Endothelial cell (in vitro differentiated cells): ENCODE results near the gene NBAS. TPM values are rescaled to one million over a fixed set of nuclear protein-coding genes. Genes with fewer than 3 reads are reported as not detected.

Source experiments
- DNase-seq: peaks from one replicate; pipeline ENCODE4 v3.0.0; 2021; ENCODE audit warnings: low spot score
- H3K27ac Mint-ChIP-seq: one replicate; pipeline ENCODE4 v1.8.0; 2021; ENCODE audit warnings: mixed read lengths, inconsistent platforms; ENCODE audit not compliant: unreplicated experiment
- H3K27me3 Mint-ChIP-seq: one replicate; pipeline ENCODE4 v1.8.0; 2021; ENCODE audit warnings: mild to moderate bottlenecking, moderate library complexity, mixed read lengths, inconsistent platforms; ENCODE audit not compliant: unreplicated experiment
- H3K36me3 Mint-ChIP-seq: one replicate; pipeline ENCODE4 v1.8.0; 2021; ENCODE audit warnings: mild to moderate bottlenecking, low read depth, mixed read lengths, inconsistent platforms; ENCODE audit not compliant: unreplicated experiment
- H3K4me1 Mint-ChIP-seq: one replicate; pipeline ENCODE4 v1.8.0; 2021; ENCODE audit warnings: mild to moderate bottlenecking, mixed read lengths, inconsistent platforms; ENCODE audit not compliant: unreplicated experiment
- H3K4me3 Mint-ChIP-seq: one replicate; pipeline ENCODE4 v1.8.0; 2021; ENCODE audit warnings: mild to moderate bottlenecking, mixed read lengths, inconsistent platforms; ENCODE audit not compliant: unreplicated experiment
- H3K9me3 Mint-ChIP-seq: one replicate; pipeline ENCODE4 v1.8.0; 2021; ENCODE audit warnings: mixed read lengths, inconsistent platforms; ENCODE audit not compliant: unreplicated experiment
- CTCF ChIP-seq: fragments of 200-600 bp; sonication (generic); IDR thresholded peaks from one replicate; pipeline ENCODE4 v1.5.0; 2021; ENCODE audit warnings: antibody characterized with exemption; ENCODE audit not compliant: unreplicated experiment
- total RNA-seq: library from RNA; stranded (reverse); fragmentation: NEBNext Ultra II Directional; extraction: Animal tissue kit (Norgen Biotek cat#: 25700); gene quantifications from one replicate; pipeline ENCODE4 v1.2.1, GENCODE V29; 2021; ENCODE audit not compliant: unreplicated experiment

The NBAS gene
- total RNA-seq, 1 donor from 2014 or later: 52.8 TPM

- no peaks in the 10 kb centered on the region for H3K9me3 Mint-ChIP-seq
- H3K4me1 Mint-ChIP-seq: no peaks in the 10 kb centered on the region
- H3K27ac Mint-ChIP-seq: no peak overlapping the region
- H3K4me3 Mint-ChIP-seq: no peak overlapping the region
- H3K36me3 Mint-ChIP-seq: peaks cover 4% of the 10 kb centered on the region
- no peak for DNase-seq
- no peaks in the 10 kb centered on the region for H3K27me3 Mint-ChIP-seq
- TF ChIP-seq CTCF: no peak
These were observed 161.9 kb downstream of the NBAS start for GRCh38 chr2:15399241-15399640.

GRCh38 chr2:15391751-15392150, 169.4 kb downstream of the NBAS start:
- Mint-ChIP-seq H3K27me3 (no peaks in the 10 kb centered on the region), H3K36me3 (peaks cover under 1% of the 10 kb centered on the region), H3K4me1 (peaks cover 16% of the 10 kb centered on the region), H3K27ac (no peak overlapping the region), H3K9me3 (no peaks in the 10 kb centered on the region), H3K4me3 (no peak overlapping the region)
- no peak for TF ChIP-seq CTCF
- DNase-seq: no peak

DNA sequence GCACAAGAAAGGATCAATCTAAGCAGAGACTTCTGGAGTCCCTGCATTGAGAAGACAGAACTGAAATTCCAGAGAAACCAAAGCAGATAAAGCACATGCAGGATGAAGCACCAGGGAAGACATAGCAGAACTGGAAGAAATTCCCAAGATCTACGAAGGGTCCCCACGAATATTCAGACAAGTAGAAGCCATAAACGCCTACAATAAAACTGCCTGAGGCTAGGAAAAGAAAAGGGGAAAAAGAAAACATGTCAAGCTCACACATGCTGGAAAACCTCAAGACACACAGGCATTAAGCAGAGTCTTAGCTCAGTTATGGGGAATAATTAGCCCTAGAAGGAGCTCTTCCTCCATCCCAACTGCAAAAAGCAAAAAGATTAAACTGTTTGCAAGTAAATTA, 171.2 kb downstream of the NBAS start:
- Mint-ChIP-seq H3K27me3 (no peaks in the 10 kb centered on the region), H3K4me3 (no peak overlapping the region), H3K27ac (peak overlapping the region; percentile 7), H3K4me1 (peaks cover 16% of the 10 kb centered on the region), H3K36me3 (no peaks in the 10 kb centered on the region), H3K9me3 (no peaks in the 10 kb centered on the region)
- no peak for DNase-seq
- TF ChIP-seq CTCF: no peak

DNA sequence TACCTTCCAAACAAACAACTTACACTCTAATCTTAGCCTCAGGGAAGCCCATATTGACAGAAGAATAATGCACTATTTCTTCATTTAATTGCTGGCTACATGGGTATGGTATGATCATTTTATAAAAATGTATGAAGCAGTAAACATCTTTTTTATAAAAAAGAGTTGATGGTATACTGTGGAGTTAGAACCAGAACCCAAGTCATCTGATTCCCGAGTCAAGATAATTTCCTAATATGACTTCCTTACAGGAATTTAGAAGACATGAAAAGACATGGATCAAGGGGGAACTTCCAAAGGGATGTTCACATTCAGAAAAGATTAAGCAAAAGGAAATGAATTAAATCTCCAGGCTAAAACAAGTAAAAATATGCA, 171.8 kb downstream of the NBAS start:
- no peak for DNase-seq
- no peak for TF ChIP-seq CTCF
- Mint-ChIP-seq H3K4me1 (peaks cover 16% of the 10 kb centered on the region), H3K9me3 (no peaks in the 10 kb centered on the region), H3K27ac (no peak overlapping the region), H3K4me3 (no peak overlapping the region), H3K27me3 (no peaks in the 10 kb centered on the region), H3K36me3 (no peaks in the 10 kb centered on the region)

GRCh38 chr2:15388406-15389325, 172.5 kb downstream of the NBAS start:
- H3K27me3 Mint-ChIP-seq: no peaks in the 10 kb centered on the region
- TF ChIP-seq CTCF: no peak
- H3K4me1 Mint-ChIP-seq: peaks cover 16% of the 10 kb centered on the region
- H3K27ac Mint-ChIP-seq: no peak overlapping the region
- no peaks in the 10 kb centered on the region for H3K36me3 Mint-ChIP-seq
- H3K9me3 Mint-ChIP-seq: no peaks in the 10 kb centered on the region
- no peak overlapping the region for H3K4me3 Mint-ChIP-seq
- DNase-seq: no peak
